Nasal cavity respiratory epithelium epithelial cell of viscerocranial mucosa (primary cell): ENCODE measurements around the gene ALDH1B1. TPM values are rescaled to one million over a fixed set of nuclear protein-coding genes. Genes with fewer than 3 reads are reported as not detected.

ENCODE experiments used
- total RNA-seq: library from RNA; depleted of rRNA; stranded (reverse); fragments of >200 nt; gene quantifications from 2 replicates; pipeline ENCODE4 v1.2.3, GENCODE V29; 2014

ALDH1B1 gene
- 8.9 and 37.9 TPM in 2 replicates for total RNA-seq

DNA sequence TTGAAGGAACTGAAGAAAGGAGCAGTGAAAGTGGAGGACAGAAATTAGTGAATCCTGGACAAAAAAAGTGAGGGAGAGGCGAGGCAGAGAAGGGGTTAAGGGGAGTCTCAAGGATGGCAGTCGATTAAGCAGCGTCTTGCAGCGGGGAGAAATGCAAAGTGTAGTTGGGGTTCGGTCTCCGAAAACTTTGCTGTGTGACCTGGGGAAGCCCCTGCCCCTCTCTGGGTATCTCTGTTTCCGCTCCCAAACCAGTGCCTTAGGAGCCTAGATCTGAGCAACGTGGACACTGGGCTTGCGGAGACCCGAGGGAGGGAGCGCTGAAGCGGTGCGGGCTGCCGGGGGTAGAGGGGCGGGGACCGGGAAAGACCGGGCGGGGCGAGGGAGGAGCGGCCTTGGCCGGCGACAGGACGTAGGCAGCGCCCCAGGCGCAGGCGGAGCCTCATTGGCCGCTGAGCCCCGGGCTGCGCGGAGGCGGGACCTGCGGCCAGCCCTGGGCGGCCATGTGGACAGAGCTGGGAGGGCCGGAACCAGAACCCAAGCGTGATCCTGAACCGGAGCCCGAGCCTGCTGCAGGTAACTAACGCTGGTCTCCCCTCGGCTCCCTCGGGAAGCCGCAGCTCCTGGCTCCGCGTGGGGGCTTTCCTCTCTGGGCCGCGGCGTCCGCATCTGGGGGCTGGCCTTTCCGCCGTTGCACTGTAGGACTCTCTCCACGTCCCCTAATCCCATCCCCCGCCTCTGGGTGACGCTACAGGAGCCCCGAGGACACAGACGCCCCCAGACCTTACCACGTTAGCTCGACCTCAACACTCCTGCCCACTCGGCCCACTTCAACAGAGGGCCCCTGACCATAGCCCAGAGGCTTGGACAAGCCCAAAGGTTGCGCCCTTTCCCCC, at the start of gene ALDH1B1:
Gene ALDH1B1 (plus strand): TSS at position 468 of the 893 bp plus-strand sequence. CDS start 3,047 bp downstream, outside the sequence.

DNA sequence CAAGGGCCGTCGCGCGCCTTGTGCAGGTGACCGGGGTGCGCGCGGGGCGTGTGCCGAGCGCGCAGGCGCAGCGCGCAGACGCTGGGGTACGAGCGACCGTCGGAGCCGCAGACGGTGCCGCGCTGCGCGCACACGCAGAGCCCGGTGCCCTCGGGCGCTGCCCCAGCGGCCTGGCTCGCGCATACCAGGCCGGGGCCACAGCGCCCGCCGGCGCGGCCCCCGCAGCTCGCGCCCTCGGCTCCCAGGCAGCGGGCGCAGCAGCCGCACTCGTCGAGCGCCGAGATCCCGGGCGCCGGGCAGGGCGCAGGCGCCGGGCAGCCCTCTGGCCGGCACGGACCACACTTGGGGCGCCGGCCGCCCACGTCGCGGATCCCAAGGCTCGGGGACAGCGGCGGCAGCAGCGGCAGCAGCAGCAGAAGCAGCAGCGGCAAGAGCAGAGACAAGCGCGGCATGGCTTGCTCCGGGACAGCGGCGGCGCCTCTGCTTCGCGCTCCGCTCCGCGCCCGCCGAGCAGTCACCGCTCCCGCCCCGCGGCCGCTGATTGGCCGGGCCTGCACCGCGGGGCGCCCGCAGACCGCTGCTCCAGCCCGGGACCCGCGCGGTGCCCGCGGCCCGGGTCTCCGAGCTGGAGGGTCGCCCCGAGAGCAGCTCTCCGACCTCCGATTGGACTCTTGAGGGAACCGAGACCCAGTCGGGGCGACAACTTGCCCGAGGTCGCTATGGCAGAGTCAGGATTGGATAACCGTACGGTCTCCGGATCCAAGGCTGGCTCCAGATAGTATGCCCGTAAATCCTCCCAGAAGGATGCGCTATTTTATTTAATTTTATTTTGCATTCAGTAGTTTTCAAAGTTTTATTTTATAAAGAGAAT, 31.7 kb downstream of the ALDH1B1 start, which contains the start of gene IGFBPL1:
Gene IGFBPL1 (minus strand): TSS at position 482 of the 871 bp plus-strand sequence. CDS start 30 bp downstream, at position 452.

Other genes with a start within 250 kb of the ALDH1B1 start
- 0.07 TPM in 1 of 2 replicates, not detected in the other for gene IGFBPL1, start 31.8 kb downstream of the ALDH1B1 start, total RNA-seq
- 1.0 and 1.9 TPM in 2 replicates for gene ANKRD18A, start 227.9 kb downstream of the ALDH1B1 start, total RNA-seq